H9 (cell line): ENCODE data around the gene C17orf50. TPM values are rescaled to one million over a fixed set of nuclear protein-coding genes. Genes with fewer than 3 reads are reported as not detected.

ENCODE experiments used
- DNase-seq: peaks from one replicate; pipeline ENCODE4 v3.0.0-alpha.2; 2017
- H2AFZ ChIP-seq: one replicate; pipeline ENCODE4 v1.6.1; 2013; ENCODE audit warnings: mild to moderate bottlenecking, low read length, control low read depth, moderate library complexity
- H2AK5ac ChIP-seq: 2 replicates; pipeline ENCODE4 v1.6.1; 2013; ENCODE audit warnings: low read length, control low read depth, mixed read lengths; ENCODE audit not compliant: insufficient read length
- H2BK120ac ChIP-seq: one replicate; pipeline ENCODE4 v1.6.1; 2013; ENCODE audit warnings: low read depth, mild to moderate bottlenecking, low read length, control low read depth, inconsistent platforms; ENCODE audit not compliant: poor library complexity, severe bottlenecking
- H2BK12ac ChIP-seq: 2 replicates; pipeline ENCODE4 v1.6.1; 2013; ENCODE audit warnings: low read length, control low read depth, mixed read lengths, low read depth; ENCODE audit not compliant: insufficient read length
- H2BK15ac ChIP-seq: 2 replicates; pipeline ENCODE4 v1.6.1; 2013; ENCODE audit warnings: low read depth, low read length, control low read depth
- H2BK20ac ChIP-seq: one replicate; pipeline ENCODE4 v1.6.1; 2013; ENCODE audit warnings: low read depth, mild to moderate bottlenecking, low read length, control low read depth, inconsistent platforms; ENCODE audit not compliant: poor library complexity, severe bottlenecking
- H2BK5ac ChIP-seq: 2 replicates; pipeline ENCODE4 v1.6.1; 2013; ENCODE audit warnings: low read length, control low read depth, mixed read lengths; ENCODE audit not compliant: insufficient read length
- H3K14ac ChIP-seq: 2 replicates; pipeline ENCODE4 v1.6.1; 2013; ENCODE audit warnings: low read length, control low read depth; ENCODE audit not compliant: insufficient read depth
- H3K18ac ChIP-seq: 2 replicates; pipeline ENCODE4 v1.6.1; 2013; ENCODE audit warnings: low read depth, mild to moderate bottlenecking, mixed read lengths, low read length, control low read depth; ENCODE audit not compliant: insufficient read length
- H3K23ac ChIP-seq: 2 replicates; pipeline ENCODE4 v1.6.1; 2013; ENCODE audit warnings: low read length, control low read depth, mixed read lengths, low read depth; ENCODE audit not compliant: insufficient read length
- H3K23me2 ChIP-seq: 2 replicates; pipeline ENCODE4 v1.6.1; 2013; ENCODE audit warnings: low read depth, mild to moderate bottlenecking, mixed read lengths, low read length, control low read depth; ENCODE audit not compliant: insufficient read length, poor library complexity, severe bottlenecking
- H3K27ac ChIP-seq: 2 replicates; pipeline ENCODE4 v1.5.1; 2013; ENCODE audit warnings: low read length, control low read depth, mixed read lengths, low read depth; ENCODE audit not compliant: insufficient read length
- H3K27me3 ChIP-seq: 2 replicates; pipeline ENCODE4 v1.6.1; 2013; ENCODE audit warnings: low read length, control low read depth, inconsistent platforms; ENCODE audit not compliant: insufficient read depth
- H3K4ac ChIP-seq: 2 replicates; pipeline ENCODE4 v1.6.1; 2013; ENCODE audit warnings: low read depth, mild to moderate bottlenecking, control low read depth, inconsistent platforms, low read length, moderate library complexity
- H3K4me1 ChIP-seq: 2 replicates; pipeline ENCODE4 v1.6.1; 2013; ENCODE audit warnings: low read length, control low read depth, inconsistent platforms; ENCODE audit not compliant: insufficient read depth
- H3K4me2 ChIP-seq: 2 replicates; pipeline ENCODE4 v1.6.1; 2013; ENCODE audit warnings: low read length, control low read depth, mixed read lengths; ENCODE audit not compliant: insufficient read length, insufficient read depth
- H3K56ac ChIP-seq: 2 replicates; pipeline ENCODE4 v1.6.1; 2013; ENCODE audit warnings: low read depth, mild to moderate bottlenecking, mixed read lengths, low read length, control low read depth; ENCODE audit not compliant: insufficient read length
- H3K79me1 ChIP-seq: 2 replicates; pipeline ENCODE4 v1.6.1; 2013; ENCODE audit warnings: low read depth, mild to moderate bottlenecking, moderate library complexity, low read length, control low read depth, inconsistent platforms; ENCODE audit not compliant: insufficient read depth, poor library complexity, severe bottlenecking
- H3K79me2 ChIP-seq: 2 replicates; pipeline ENCODE4 v1.6.1; 2013; ENCODE audit warnings: low read length, control low read depth, inconsistent platforms; ENCODE audit not compliant: insufficient read depth
- H3K9ac ChIP-seq: 2 replicates; pipeline ENCODE4 v1.6.1; 2013; ENCODE audit warnings: low read length, control low read depth, mixed read lengths; ENCODE audit not compliant: insufficient read length; ENCODE audit errors: extremely low read depth
- H3K9me3 ChIP-seq: one replicate; pipeline ENCODE4 v1.6.1; 2013; ENCODE audit warnings: low read depth, low read length, inconsistent platforms; ENCODE audit not compliant: control insufficient read depth
- H3T11ph ChIP-seq: one replicate; pipeline ENCODE4 v1.6.1; 2013; ENCODE audit warnings: mild to moderate bottlenecking, low read length, control low read depth, inconsistent platforms
- H4K20me1 ChIP-seq: one replicate; pipeline ENCODE4 v1.6.1; 2013; ENCODE audit not compliant: control insufficient read depth, insufficient read length, insufficient read depth
- H4K5ac ChIP-seq: 2 replicates; pipeline ENCODE4 v1.6.1; 2013; ENCODE audit warnings: low read depth, mild to moderate bottlenecking, mixed read lengths, low read length, control low read depth; ENCODE audit not compliant: insufficient read length
- H4K8ac ChIP-seq: replicated peaks from 2 replicates; pipeline ENCODE4 v1.6.1; 2013; ENCODE audit warnings: low read length, control low read depth, mixed read lengths, low read depth; ENCODE audit not compliant: insufficient read length
- H4K91ac ChIP-seq: 2 replicates; pipeline ENCODE4 v1.6.1; 2013; ENCODE audit warnings: low read depth, mild to moderate bottlenecking, moderate library complexity, mixed read lengths, low read length, control low read depth; ENCODE audit not compliant: insufficient read length
- H3K27ac Mint-ChIP-seq, 3 experiments: 2 replicates in 2 of 3; 3 replicates in 1 of 3; pipeline ENCODE4 v1.8.0; 2020 to 2021; ENCODE audit warnings: mixed read lengths in 3 of 3, mild to moderate bottlenecking in 1 of 3, moderate library complexity in 1 of 3
- H3K27me3 Mint-ChIP-seq: 2 replicates; pipeline ENCODE4 v1.8.0; 2021; ENCODE audit warnings: low read depth, mild to moderate bottlenecking, moderate library complexity, mixed read lengths
- H3K36me3 Mint-ChIP-seq, 3 experiments: 2 replicates in 2 of 3; 3 replicates in 1 of 3; pipeline ENCODE4 v1.8.0; 2020 to 2021; ENCODE audit warnings: low read depth in 3 of 3, mixed read lengths in 3 of 3; ENCODE audit not compliant: insufficient read depth in 1 of 3
- H3K4me1 Mint-ChIP-seq, 2 experiments: 2 replicates each; pipeline ENCODE4 v1.8.0; 2020; ENCODE audit warnings: mixed read lengths in 2 of 2
- H3K4me3 Mint-ChIP-seq, 2 experiments: 2 replicates in 1 of 2; 3 replicates in 1 of 2; pipeline ENCODE4 v1.8.0; 2020 to 2021; ENCODE audit warnings: mild to moderate bottlenecking in 2 of 2, mixed read lengths in 2 of 2, moderate library complexity in 1 of 2
- H3K9me3 Mint-ChIP-seq, 2 experiments: 2 replicates in 1 of 2; 3 replicates in 1 of 2; pipeline ENCODE4 v1.8.0; 2020; ENCODE audit warnings: mild to moderate bottlenecking in 2 of 2, mixed read lengths in 2 of 2, moderate library complexity in 1 of 2
- CTCF ChIP-seq: fragments of 200-600 bp; sonication (generic); conservative IDR thresholded peaks from 3 replicates; pipeline ENCODE4 v1.8.0; 2021; ENCODE audit warnings: antibody characterized with exemption, mild to moderate bottlenecking
- whole genome bisulfite sequencing: extraction: QIAGEN DNeasy Blood & Tissue Kit; methylation state at CpG from one replicate; pipeline ENCODE4 v1.1.7; 2013; ENCODE audit warnings: missing lambda C conversion rate, low lambda C conversion rate, mixed read lengths; ENCODE audit not compliant: insufficient read length; ENCODE audit errors: extremely low coverage; 5-methylcytosine and 5-hydroxymethylcytosine counted together
- total RNA-seq: library from RNA; stranded (reverse); gene quantifications from 2 replicates; pipeline ENCODE4 v1.2.1, GENCODE V29; 2021

Gene C17orf50
- total RNA-seq, 1 experiment from 2014 or later = not detected

- no peaks in the 10 kb centered on the region for H3K9me3 Mint-ChIP-seq
- no peak for TF ChIP-seq CTCF
- Histone ChIP-seq H4K5ac (no peak overlapping the region), H3K9me3 (no peaks in the 10 kb centered on the region), H3K27ac (no peak overlapping the region), H4K8ac (no peak overlapping the region), H3K23me2 (peaks cover 6% of the 10 kb centered on the region), H3K4me1 (0 out of 2 replicates have a peak, but pooled peaks cover 2% of the 10 kb centered on the region), H2BK12ac (no peak overlapping the region), H3K9ac (no peak overlapping the region), H2BK20ac (no peak overlapping the region), H2AK5ac (no peak overlapping the region), H3K4ac (no peak overlapping the region), H2BK5ac (no peak overlapping the region), H2BK15ac (no peak overlapping the region), H3K27me3 (peaks cover 18% of the 10 kb centered on the region), H3K79me1 (no peaks in the 10 kb centered on the region), H4K91ac (no peak overlapping the region), H3T11ph (no peak overlapping the region), H3K56ac (no peak overlapping the region), H2BK120ac (no peak overlapping the region), H3K14ac (no peak overlapping the region), H2AFZ (no peak overlapping the region), H3K23ac (no peak overlapping the region), H3K4me2 (no peak overlapping the region), H3K79me2 (no peaks in the 10 kb centered on the region), H3K18ac (no peak overlapping the region), H4K20me1 (no peaks in the 10 kb centered on the region)
- no peak for DNase-seq
- H3K4me1 Mint-ChIP-seq = peaks cover 6 to 25% of the 10 kb centered on the region in 2 experiments
- H3K27me3 Mint-ChIP-seq = peaks cover 81% of the 10 kb centered on the region
- H3K36me3 Mint-ChIP-seq = no peaks in the 10 kb centered on the region
- no peak overlapping the region for H3K4me3 Mint-ChIP-seq
- no peak overlapping the region for H3K27ac Mint-ChIP-seq
- WGBS = no CpG with 5 or more reads among the region's 3 CpGs
Measured at GRCh38 chr17:35790841-35791240, 30.2 kb downstream of the C17orf50 start.
